DOHH2 (cell line): ENCODE measurements around the gene LTBR.

ENCODE experiments used
- CTCF ChIP-seq: fragments of 200-600 bp; sonication (generic); IDR thresholded peaks from one replicate; pipeline ENCODE4 v1.5.1; 2014; ENCODE audit warnings: antibody characterized with exemption, mild to moderate bottlenecking, low read depth, low read length; ENCODE audit not compliant: poor library complexity, severe bottlenecking
- EZH2phosphoT487 ChIP-seq: fragments of 200-600 bp; sonication (generic); IDR thresholded peaks from 2 replicates; pipeline ENCODE4 v1.6.1; 2017; ENCODE audit warnings: borderline replicate concordance, mild to moderate bottlenecking, antibody characterized with exemption, low read length, moderate library complexity, mixed read lengths

GRCh38 chr12:6376079-6376869 lies 7.7 kb upstream of the LTBR start:
- TF ChIP-seq CTCF (no peak), EZH2phosphoT487 (no peak)
